Lower lobe of right lung (tissue), 2 donors: ENCODE results near the gene BICC1. TPM values are rescaled to one million over a fixed set of nuclear protein-coding genes. Genes with fewer than 3 reads are reported as not detected.

Experiments used
- ATAC-seq, 2 donors: fragments of 200-7000 bp; cut with Tn5 transposase; one replicate each; pipeline ENCODE4 v1.9.1; 2020 to 2022; ENCODE audit warnings: mild to moderate bottlenecking in 2 of 2, moderate library complexity in 2 of 2
- DNase-seq: peaks from one replicate; pipeline ENCODE4 v3.0.0-alpha.2; 2020
- H3K27ac ChIP-seq: fragments of 200-600 bp; one replicate; pipeline ENCODE4 v1.8.0; 2022
- H3K27me3 ChIP-seq: fragments of 200-600 bp; one replicate; pipeline ENCODE4 v1.8.0; 2022; ENCODE audit warnings: low read depth
- H3K36me3 ChIP-seq: fragments of 200-600 bp; one replicate; pipeline ENCODE4 v1.8.0; 2022; ENCODE audit warnings: mild to moderate bottlenecking
- H3K4me1 ChIP-seq: fragments of 200-600 bp; one replicate; pipeline ENCODE4 v1.8.0; 2022
- H3K4me3 ChIP-seq: fragments of 200-600 bp; one replicate; pipeline ENCODE4 v1.8.0; 2022; ENCODE audit warnings: mild to moderate bottlenecking
- H3K9me3 ChIP-seq: fragments of 200-600 bp; one replicate; pipeline ENCODE4 v1.8.0; 2022
- intact Hi-C: fragments of 100-400 bp; cut with DNase I; formaldehyde crosslinking; loops from one replicate; pipeline ENCODE4 v1.11.0; 2022
- total RNA-seq: library from RNA; stranded (reverse); fragmentation: NEBNext Ultra II Directional; extraction: Animal tissue kit (Norgen Biotek cat#: 25700); gene quantifications from one replicate; pipeline ENCODE4 v1.2.1, GENCODE V29; 2021
- TF ChIP-seq, protein P1 (sequence below): fragments of 200-600 bp; IDR thresholded peaks from one replicate; pipeline ENCODE4 v1.8.0; 2022; ENCODE audit warnings: antibody characterized with exemption, mild to moderate bottlenecking
- donor health status: DM: no; HTN: yes; CAD: no; lungs with severe emphysema.

BICC1 gene
- total RNA-seq, 1 donor from 2014 or later, result 11.0 TPM

DNA sequence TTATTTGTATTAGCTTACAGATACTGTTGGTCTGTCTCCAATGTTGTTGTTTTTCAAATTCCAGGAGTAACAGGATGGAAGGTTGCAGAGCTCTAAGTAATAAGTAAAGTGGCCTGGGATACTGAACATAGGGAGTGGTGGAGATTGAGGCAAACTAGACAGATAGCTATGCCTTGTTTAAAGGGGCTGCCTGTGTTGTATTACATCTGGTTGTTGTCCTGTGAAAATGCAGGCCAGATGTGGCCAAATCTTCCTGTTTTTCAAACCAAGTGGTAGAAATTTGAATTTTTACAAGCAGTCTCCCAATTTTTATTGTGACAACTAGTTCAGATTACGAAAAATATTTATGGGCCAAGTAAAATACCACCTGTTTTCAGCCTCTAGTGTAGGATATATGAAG is 33.5 kb downstream of the BICC1 start:
- Histone ChIP-seq H3K4me1 (no peaks in the 10 kb centered on the region), H3K36me3 (no peaks in the 10 kb centered on the region), H3K4me3 (no peak overlapping the region), H3K9me3 (no peaks in the 10 kb centered on the region), H3K27ac (no peak overlapping the region), H3K27me3 (no peaks in the 10 kb centered on the region)
- ATAC-seq (no peak), DNase-seq (no peak)
- TF ChIP-seq, protein P1, sequence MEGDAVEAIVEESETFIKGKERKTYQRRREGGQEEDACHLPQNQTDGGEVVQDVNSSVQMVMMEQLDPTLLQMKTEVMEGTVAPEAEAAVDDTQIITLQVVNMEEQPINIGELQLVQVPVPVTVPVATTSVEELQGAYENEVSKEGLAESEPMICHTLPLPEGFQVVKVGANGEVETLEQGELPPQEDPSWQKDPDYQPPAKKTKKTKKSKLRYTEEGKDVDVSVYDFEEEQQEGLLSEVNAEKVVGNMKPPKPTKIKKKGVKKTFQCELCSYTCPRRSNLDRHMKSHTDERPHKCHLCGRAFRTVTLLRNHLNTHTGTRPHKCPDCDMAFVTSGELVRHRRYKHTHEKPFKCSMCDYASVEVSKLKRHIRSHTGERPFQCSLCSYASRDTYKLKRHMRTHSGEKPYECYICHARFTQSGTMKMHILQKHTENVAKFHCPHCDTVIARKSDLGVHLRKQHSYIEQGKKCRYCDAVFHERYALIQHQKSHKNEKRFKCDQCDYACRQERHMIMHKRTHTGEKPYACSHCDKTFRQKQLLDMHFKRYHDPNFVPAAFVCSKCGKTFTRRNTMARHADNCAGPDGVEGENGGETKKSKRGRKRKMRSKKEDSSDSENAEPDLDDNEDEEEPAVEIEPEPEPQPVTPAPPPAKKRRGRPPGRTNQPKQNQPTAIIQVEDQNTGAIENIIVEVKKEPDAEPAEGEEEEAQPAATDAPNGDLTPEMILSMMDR, result no peak
- intact Hi-C loops, result no loop called here

DNA sequence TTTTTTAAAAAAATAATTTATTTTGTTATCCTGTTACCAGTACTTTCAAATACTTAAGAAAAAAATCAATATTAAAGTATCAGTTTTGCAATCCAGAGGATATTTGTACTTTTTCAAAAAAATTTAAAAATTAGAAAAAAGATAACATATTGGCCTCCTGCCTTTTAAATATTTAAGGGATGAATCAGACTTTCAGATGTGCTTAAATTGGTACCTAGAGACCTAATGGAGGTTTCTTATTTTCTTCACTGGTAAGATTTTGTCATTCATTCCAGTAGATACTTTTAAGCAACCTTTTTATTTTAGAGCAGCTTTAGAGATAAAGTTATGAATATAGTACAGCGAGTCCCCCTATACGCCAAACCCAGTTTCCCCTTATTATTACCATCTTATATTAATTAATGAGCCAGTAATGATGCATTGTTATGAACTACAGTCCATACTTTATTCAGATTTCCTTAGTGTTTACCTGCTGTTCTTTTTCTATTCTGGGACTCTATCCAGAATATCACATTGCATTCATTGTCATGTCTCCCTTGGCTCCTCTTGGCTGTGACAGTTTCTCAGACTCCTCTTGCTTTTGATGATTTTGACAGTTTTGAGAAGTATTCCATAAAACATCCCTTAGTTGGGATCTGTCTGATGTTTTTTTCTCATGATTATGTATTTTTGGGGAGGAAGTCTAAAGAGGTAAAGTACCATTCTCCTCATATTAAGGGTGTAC is 34.2 kb downstream of the BICC1 start:
- no peaks in the 10 kb centered on the region for H3K4me1 ChIP-seq
- TF ChIP-seq, protein P1, result no peak
- no peak overlapping the region for H3K27ac ChIP-seq
- no peaks in the 10 kb centered on the region for H3K27me3 ChIP-seq
- DNase-seq (no peak), ATAC-seq (no peak)
- H3K4me3 ChIP-seq, result no peak overlapping the region
- H3K36me3 ChIP-seq, result no peaks in the 10 kb centered on the region
- intact Hi-C loops, result no loop called here
- no peaks in the 10 kb centered on the region for H3K9me3 ChIP-seq

DNA sequence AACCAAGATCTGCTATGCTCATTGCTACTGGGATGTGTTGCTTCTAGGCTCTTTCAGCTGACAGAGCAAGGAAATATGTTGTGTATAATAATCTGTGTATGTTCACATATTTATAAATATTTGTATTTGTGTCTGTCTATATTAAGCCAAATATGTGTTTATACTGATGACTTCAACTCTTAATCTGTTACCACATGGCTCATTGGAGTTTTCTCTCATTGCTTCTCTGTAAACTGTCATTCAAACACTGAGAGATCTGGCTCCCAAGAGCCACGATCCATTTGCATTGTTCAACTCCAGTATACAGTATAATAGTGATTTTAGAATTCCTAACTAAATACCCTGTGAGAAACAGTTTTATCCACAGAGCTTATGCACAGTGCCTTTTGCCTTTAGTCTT is 35.3 kb downstream of the BICC1 start:
- H3K36me3 ChIP-seq, result no peaks in the 10 kb centered on the region
- H3K4me1 ChIP-seq, result no peaks in the 10 kb centered on the region
- no peaks in the 10 kb centered on the region for H3K9me3 ChIP-seq
- TF ChIP-seq, protein P1, result no peak
- intact Hi-C loops, result no loop called here
- H3K4me3 ChIP-seq, result no peak overlapping the region
- no peak overlapping the region for H3K27ac ChIP-seq
- DNase-seq (no peak), ATAC-seq (no peak)
- no peaks in the 10 kb centered on the region for H3K27me3 ChIP-seq

DNA sequence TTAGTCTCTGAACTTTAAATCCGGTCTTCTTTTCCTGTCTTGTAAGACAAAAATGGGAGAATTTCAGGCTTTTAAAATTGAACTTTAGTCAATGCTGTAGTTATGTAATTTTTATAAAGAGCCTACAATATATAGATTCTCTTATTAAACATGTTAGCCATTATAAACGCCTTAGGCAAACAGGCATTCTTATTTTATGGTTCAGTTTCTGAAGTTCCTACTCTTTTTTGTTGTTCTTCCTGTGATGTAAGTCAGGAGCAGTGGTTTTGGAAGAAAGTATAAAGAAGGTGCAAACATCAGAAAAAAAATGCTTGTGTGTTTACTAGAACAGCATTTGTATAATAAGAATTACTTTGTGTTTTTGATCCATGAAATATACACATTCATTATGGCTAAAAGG is 41.6 kb downstream of the BICC1 start:
- ATAC-seq, result no peak
- H3K36me3 ChIP-seq, result no peaks in the 10 kb centered on the region
- no peaks in the 10 kb centered on the region for H3K4me1 ChIP-seq
- no peaks in the 10 kb centered on the region for H3K27me3 ChIP-seq
- H3K27ac ChIP-seq, result no peak overlapping the region
- TF ChIP-seq, protein P1, result no peak
- no peak for DNase-seq
- intact Hi-C loops, result no loop called here
- peaks cover 20% of the 10 kb centered on the region for H3K9me3 ChIP-seq
- no peak overlapping the region for H3K4me3 ChIP-seq

DNA sequence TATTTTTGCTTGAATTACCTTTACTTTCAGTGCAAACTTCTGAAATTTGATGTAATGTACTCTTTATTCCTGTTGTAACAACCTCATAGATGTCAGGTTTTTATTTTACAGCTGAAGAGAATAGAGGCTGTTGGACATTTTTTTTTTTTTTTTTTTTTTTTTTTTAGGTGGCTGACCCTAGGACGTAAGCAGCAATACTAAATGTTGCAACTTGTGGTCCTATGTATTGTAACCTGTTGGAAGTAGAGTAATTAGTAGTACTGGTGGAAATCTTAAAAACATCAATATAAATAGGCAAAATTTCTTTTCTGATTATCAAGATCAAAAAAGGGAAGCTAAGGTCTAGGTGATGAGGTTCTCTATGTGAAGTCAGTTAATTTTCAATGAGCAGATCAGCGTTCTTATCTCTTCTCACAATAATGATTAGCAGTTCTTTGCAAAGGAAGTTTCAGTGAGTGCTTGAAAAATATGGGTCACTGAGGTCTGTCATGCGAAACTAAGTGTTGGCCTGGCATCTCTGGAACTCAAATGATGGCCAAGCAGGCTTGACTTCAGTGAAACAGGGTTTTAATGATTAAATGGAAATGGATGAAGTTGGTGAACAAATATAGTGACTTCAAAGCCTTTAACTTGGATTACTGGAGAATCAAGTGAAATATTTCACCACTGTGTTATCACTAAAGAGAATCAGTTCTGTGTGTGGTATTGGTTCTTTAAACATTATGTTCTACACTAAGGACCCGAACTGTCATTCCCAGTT is 42.7 kb downstream of the BICC1 start:
- no peaks in the 10 kb centered on the region for H3K27me3 ChIP-seq
- no peak overlapping the region for H3K4me3 ChIP-seq
- intact Hi-C loops, result no loop called here
- H3K27ac ChIP-seq, result no peak overlapping the region
- DNase-seq, result no peak
- no peak for ATAC-seq
- no peaks in the 10 kb centered on the region for H3K36me3 ChIP-seq
- TF ChIP-seq, protein P1, result no peak
- H3K9me3 ChIP-seq, result peaks cover 25% of the 10 kb centered on the region
- no peaks in the 10 kb centered on the region for H3K4me1 ChIP-seq
